ENCODE measurements around the gene CEBPZOS. TPM values are rescaled to one million over a fixed set of nuclear protein-coding genes. Genes with fewer than 3 reads are reported as not detected.

Gene CEBPZOS
- polyA plus RNA-seq, 12 donors, result 35.5 to 166 (median 42.8) TPM

DNA sequence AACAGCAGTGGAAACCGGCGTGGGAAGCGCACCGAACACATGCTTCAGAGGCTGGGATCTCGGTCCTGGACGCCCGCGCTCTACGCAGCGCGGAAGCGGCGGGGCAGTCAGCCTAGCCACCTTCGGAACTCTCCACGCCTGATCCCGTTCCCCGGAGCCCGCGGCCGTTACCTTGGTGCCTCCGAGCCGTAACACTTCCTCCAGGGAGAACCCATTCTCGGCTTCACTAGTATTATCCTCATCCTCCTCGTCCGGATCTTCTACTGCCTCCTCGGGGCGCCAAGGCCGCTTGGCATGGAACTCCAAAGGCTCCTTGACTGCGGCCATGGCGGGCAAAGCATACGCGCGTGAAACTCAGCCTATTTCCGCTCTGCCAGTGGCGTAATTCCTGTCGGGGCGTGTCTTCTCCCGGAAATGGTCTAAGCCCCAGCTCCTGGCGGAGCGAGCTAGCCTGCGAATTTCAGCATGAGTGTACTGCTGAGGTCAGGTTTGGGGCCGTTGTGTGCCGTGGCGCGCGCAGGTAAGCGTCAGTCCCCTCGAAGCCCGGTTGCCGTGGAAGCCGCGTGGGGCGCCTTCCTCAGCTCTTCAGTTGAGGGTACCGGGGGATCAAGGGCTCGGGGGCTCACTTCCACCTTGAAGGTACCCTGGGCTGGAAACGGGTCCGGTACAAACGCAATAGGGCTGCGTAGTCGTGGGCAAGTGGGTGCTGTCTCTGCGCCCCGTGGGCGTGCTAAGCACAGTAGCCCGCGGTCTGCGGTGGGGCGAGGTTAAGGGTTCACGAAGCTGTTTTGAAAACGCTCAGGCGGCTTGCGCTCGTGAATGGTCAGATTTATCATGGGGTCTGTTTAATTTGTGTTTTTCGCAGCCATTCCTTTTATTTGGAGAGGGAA, 35.2 kb downstream of the CEBPZOS start, which contains the start of the genes CEBPZ and NDUFAF7:
TSS of gene CEBPZ (minus strand) at position 356 of the 890 bp plus-strand sequence. CDS start at position 327, 29 bp downstream.
TSS of gene NDUFAF7 (plus strand) at position 418 of the 890 bp plus-strand sequence. CDS start at position 466, 48 bp downstream.
- DNase-seq, result peak; percentile 94

DNA sequence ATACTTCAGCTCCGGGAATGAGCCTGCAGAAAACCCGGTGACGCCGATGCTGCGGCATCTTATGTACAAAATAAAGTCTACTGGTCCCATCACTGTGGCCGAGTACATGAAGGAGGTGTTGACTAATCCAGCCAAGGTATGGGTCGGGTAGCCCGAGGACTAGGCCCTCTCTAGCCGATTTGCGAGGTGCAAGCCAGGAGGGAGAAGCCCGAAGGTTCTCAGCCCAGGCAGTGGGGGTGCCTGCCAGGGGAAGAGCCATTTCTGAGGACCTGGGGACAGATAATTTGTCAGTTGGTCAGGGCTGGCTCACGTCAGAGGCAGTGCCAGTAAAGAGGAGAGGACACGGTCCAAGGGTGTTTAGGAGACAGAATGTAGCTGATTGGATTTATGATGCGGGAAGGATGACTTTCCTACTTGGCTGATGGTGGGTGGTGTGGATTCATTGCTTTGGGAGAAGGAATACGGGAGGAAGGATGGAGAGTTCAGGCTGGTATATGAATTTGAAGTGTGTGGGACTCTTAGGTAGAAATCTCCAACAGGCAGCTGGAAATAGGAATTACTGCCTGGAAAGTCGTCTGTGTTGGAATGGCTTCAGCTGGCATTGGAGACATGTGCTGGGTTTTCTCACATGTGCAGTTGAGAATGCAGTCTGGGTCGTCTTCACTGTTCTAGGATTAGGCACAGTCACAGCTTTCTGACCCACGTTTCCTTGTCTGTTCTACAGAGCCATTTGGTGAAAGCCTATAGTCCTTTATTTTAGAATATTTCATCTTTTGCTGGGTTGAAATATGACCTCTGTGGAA, 36.0 kb downstream of the CEBPZOS start:
- peak; percentile 20 for DNase-seq

DNA sequence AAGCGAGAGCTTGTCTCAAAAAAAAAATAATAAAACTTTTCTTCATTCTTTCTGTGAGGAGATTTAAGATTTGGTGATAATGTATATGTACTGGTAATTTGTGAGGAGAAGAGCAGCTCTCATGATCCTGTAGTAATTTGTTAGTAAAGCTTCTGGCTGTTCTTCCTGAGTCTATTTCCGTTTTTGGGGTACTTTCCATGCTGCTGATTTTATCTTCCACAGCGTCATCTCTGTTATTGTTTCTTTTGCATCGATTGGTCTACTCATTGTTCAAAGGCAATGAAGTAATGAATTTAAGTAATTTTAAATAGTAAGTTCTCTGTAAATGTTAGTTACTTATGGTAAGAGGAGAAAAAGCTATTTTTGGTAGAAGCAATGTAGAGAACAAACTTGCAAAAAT, 47.1 kb downstream of the CEBPZOS start:
- no peak for DNase-seq

DNA sequence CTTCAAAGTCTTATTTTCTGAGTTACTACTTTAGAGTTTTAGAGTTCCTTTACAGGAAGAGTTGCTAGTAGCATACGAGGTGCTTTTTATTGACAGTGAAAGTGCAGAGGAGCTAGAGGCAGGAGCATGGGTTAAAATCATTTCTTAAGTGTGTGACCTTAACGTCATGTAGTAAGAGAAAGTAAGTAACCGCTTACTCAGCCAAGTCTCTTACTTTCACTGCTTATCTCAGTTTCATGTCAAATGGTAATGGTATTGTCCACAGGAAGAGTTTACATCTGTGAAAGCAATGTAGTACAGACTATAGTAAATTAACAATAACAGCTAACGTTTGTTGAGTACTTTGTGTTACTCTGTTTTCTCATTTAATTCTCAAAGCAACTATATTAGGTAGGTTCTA, 47.7 kb downstream of the CEBPZOS start:
- DNase-seq, result no peak

DNA sequence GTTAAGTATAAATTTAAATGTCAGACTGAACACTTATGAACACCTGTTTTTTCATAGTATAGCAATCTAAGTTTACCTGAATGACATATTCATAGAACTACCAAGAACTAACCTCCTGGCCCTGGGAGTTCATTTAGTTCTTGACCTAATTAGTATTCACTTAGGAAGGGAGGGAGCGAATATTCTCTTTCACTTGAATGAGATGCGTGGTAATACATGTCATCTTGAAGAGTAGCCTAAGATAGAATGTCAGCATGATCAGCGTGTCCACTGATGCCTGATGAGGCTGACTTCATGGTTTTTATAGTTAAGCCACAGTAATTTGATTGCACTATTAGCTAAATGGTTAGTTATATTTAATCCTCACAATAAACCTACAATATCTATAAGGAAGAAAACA, 48.5 kb downstream of the CEBPZOS start:
- DNase-seq, result no peak

DNA sequence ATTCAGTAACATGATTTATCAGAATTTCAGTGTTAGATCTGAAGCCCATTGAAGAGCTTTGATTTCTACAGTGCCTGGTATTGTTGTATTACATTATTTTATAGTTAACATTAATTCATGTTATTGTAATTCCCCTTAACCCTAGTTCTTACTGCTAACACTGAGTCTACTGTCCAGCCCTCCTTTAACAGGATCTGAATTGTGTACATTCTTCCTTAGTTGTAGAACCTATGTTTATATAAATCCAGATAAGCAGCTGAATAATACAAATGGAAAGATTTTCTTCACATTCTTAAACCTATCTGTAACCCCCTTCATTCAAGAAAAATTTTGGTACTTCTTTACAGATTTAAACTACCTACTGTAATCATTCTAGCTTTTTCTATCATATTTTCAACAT, 49.9 kb downstream of the CEBPZOS start:
- DNase-seq, result no peak

DNA sequence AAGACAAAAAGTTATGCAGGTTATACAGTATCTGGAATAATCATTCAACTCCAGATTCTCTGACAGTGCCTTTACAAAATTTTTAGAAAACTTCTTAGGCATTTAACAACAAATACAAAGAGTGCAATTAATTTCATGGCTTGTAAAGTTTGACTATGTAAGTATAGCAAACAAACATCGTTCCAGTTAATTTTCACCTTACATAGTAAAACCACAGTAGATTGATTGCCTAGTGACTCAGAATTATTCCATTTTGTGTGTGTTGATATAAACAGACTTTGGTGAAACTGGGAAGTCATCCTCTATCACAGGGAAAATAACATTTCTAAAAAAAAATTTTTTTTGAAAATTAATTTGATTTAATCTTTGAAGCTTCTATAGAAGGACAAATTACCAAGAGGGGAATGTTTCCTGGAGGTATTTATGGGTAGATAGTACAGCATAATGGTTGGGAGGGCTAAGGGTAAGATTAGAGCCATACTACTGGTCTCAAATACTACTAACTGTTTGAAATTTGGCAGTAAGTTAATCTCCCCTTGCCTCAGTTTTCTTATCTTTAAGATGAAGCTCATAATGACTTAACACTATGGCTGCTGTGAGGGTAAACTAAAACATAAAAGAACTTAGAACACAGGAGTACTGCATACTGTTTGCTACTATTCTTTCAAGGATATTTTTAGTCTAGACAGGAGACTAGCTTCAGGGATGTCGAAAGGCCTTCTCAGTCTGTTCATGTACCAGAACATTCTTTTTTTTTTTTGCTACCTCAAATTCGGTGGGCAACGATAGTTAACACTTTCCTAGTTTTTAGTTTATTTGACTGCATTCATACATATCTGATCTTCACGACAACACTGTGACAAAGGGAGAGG, 54.8 kb downstream of the CEBPZOS start:
- no peak for DNase-seq

Other genes with a start within 250 kb of the CEBPZOS start
- 10 to 100 TPM in 11 of 12 donors, not detected in 1; 19.1 to 27.7 (median 24.1) TPM for gene STRN, start 230.0 kb upstream of the CEBPZOS start, polyA plus RNA-seq (ENCODE audit: insufficient read length in 12 of 12)
- gene HEATR5B, start 112.1 kb upstream of the CEBPZOS start, polyA plus RNA-seq (ENCODE audit: insufficient read length in 12 of 12), result 10 to 100 TPM in 11 of 12 donors, not detected in 1; 12.1 to 20.3 (median 15.9) TPM
- 10 to 100 TPM in 4 of 12 donors, 1 to 10 TPM in 7, not detected in 1; 6.2 to 12.2 (median 9.9) TPM for gene GPATCH11, start 112.0 kb upstream of the CEBPZOS start, polyA plus RNA-seq (ENCODE audit: insufficient read length in 12 of 12)
- 10 to 100 TPM in 11 of 12 donors, not detected in 1; 20.1 to 39.2 (median 26.6) TPM for gene EIF2AK2, start 39.5 kb upstream of the CEBPZOS start, polyA plus RNA-seq (ENCODE audit: insufficient read length in 12 of 12)
- gene SULT6B1, start 7.8 kb upstream of the CEBPZOS start, polyA plus RNA-seq (ENCODE audit: insufficient read length in 12 of 12), result not detected
- gene CEBPZ, start 35.1 kb downstream of the CEBPZOS start, polyA plus RNA-seq (ENCODE audit: insufficient read length in 12 of 12), result 10 to 100 TPM in 11 of 12 donors, not detected in 1; 37.6 to 71.1 (median 42.7) TPM
- 10 to 100 TPM in 11 of 12 donors, not detected in 1; 11.2 to 26.1 (median 18.9) TPM for gene NDUFAF7, start 35.2 kb downstream of the CEBPZOS start, polyA plus RNA-seq (ENCODE audit: insufficient read length in 12 of 12)
- 10 to 100 TPM in 11 of 12 donors, not detected in 1; 26.6 to 38.6 (median 33.9) TPM for gene PRKD3, start 128.3 kb downstream of the CEBPZOS start, polyA plus RNA-seq (ENCODE audit: insufficient read length in 12 of 12)
- 10 to 100 TPM in 3 of 12 donors, 1 to 10 TPM in 8, not detected in 1; 6.2 to 21.5 (median 9.2) TPM for gene QPCT, start 148.1 kb downstream of the CEBPZOS start, polyA plus RNA-seq (ENCODE audit: insufficient read length in 12 of 12)

All from muscle of arm (tissue), 12 donors.